Tibial artery (tissue), 4 donors: ENCODE results near the gene ADAM33.

ENCODE experiments used
- DNase-seq, 2 donors: peaks; one replicate each; pipeline ENCODE4 v3.0.0-alpha.2; 2019
- H3K27ac ChIP-seq, 2 donors: fragments of 200-600 bp; sonication (generic) in 1 of 2; 1 replicate in 1 of 2; 2 replicates in 1 of 2; pipeline ENCODE4 v1.5.1; 2018 to 2019; ENCODE audit warnings: mild to moderate bottlenecking in 1 of 2
- H3K27me3 ChIP-seq, 2 donors: fragments of 200-600 bp; sonication (generic) in 1 of 2; one replicate each; pipeline versions ENCODE4 v1.5.1 to v1.6.0; 2016 to 2019
- H3K36me3 ChIP-seq, 3 donors: fragments of 200-600 bp; sonication (generic) in 2 of 3; one replicate each; pipeline ENCODE4 v1.5.1; 2016 to 2019; ENCODE audit warnings: mild to moderate bottlenecking in 2 of 3
- H3K4me1 ChIP-seq, 4 donors: fragments of 200-600 bp; sonication (generic) in 2 of 4; 1 replicate in 3 of 4; 2 replicates in 1 of 4; pipeline ENCODE4 v1.5.1; 2016 to 2019
- H3K4me3 ChIP-seq, 2 donors: fragments of 200-600 bp; sonication (generic) in 1 of 2; 1 replicate in 1 of 2; 2 replicates in 1 of 2; pipeline ENCODE4 v1.5.1; 2018 to 2019; ENCODE audit warnings: mild to moderate bottlenecking in 2 of 2
- H3K9me3 ChIP-seq, 3 donors: fragments of 200-600 bp; sonication (generic) in 1 of 3; one replicate each; pipeline ENCODE4 v1.5.1; 2016 to 2019
- CTCF ChIP-seq, 2 experiments: fragments of 200-600 bp in 1 of 2; fragments of 450-650 bp in 1 of 2; IDR thresholded peaks; one replicate each; pipeline ENCODE4 v1.5.1; 2017 to 2019; ENCODE audit warnings: antibody characterized with exemption in 2 of 2, mild to moderate bottlenecking in 1 of 2, moderate library complexity in 1 of 2
- intact Hi-C: fragments of 100-400 bp; cut with DNase I; formaldehyde crosslinking; loops from one replicate; pipeline ENCODE4 v1.15.0; 2023; ENCODE audit warnings: low total_unique reads

The ADAM33 gene

DNA sequence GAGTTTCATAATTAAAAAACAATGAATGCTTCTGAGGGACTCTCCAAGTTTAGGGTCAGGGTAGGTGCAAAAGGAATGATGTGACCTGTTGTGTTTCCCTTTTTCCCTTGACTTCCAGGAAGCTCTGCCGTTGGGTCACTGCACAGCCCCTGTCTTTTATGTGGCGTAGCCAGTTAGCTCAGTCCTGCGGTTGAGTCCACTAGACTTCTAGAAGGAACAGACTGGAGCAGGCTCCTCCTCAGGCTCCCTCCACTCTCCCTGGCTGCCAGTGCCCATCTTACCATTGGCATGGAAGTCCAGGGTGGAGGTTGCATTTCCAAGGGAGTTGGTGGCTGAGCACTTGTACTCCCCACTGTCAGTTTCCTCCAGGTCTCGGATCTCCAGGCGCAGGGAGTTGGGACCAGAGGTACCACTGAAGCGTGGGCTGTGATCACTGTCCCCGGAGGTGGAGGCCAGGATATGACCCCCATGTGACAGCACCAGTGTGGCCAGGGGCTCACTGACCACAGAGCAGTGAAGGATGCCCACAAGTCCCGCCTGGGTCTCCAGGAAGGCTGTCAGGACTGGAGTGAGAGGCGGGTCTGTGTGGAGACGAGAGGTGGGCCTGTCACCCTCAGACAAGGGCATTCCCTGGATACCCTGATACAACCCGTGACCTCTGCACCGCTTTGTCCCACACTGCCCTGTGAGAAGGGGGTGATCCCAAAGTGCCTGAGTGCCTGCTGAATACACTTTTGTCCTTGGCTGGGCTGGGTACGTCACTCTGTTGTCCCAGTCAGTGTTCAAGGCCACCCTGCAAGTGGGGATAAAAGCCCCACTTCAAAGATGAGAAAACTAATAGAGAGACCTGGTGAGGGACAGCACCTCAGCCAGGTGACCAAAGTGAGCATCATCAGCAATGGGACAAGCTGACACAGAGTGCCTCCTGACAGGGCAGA, 19.5 kb upstream of the ADAM33 start:
- H3K4me1 ChIP-seq: peaks cover 0 to under 1% (median 0%) of the 10 kb centered on the region in 4 donors
- no peaks in the 10 kb centered on the region for H3K36me3 ChIP-seq
- H3K9me3 ChIP-seq: peaks cover 0 to 7% (median 5%) of the 10 kb centered on the region in 3 donors
- intact Hi-C loops: no loop called here
- H3K4me3 ChIP-seq: no peak overlapping the region
- no peak for TF ChIP-seq CTCF (IDR thresholded peaks at IDR 0.05)
- H3K27me3 ChIP-seq: no peaks in the 10 kb centered on the region
- no peak for DNase-seq
- no peak overlapping the region for H3K27ac ChIP-seq

DNA sequence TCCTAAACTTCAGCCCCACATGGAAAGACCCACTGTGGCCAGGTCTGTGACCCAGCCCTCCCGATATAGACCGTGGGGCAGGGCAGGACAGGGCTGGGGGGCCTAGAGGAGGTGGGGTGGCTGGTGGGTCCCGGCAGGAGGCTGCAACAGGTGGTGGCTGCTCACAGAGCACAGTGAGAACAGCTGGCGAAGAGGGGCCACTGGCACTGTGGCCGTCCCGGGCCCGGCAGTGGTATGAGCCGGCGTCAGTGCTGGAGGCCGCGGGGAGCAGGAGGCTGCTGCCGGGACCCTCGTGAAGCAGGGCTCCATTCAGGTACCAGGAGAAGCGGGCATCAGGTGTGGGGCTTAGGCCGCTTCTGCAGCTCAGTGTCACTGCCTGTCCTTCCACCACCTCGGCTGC, 17.2 kb upstream of the ADAM33 start:
- Histone ChIP-seq H3K27ac (no peak overlapping the region), H3K27me3 (no peaks in the 10 kb centered on the region), H3K36me3 (no peaks in the 10 kb centered on the region), H3K9me3 (peaks cover 0 to 9% (median 7%) of the 10 kb centered on the region in 3 donors), H3K4me3 (no peak overlapping the region), H3K4me1 (no peaks in the 10 kb centered on the region)
- intact Hi-C loops: no loop called here
- TF ChIP-seq CTCF (IDR thresholded peaks at IDR 0.05): no peak
- DNase-seq: no peak

GRCh38 chr20:3698591-3699001, 16.8 kb upstream of the ADAM33 start:
- no peak for TF ChIP-seq CTCF (IDR thresholded peaks at IDR 0.05)
- no peaks in the 10 kb centered on the region for H3K27me3 ChIP-seq
- intact Hi-C loops: no loop called here
- DNase-seq: no peak
- no peak overlapping the region for H3K4me3 ChIP-seq
- peaks cover 0 to 9% (median 7%) of the 10 kb centered on the region in 3 donors for H3K9me3 ChIP-seq
- no peaks in the 10 kb centered on the region for H3K36me3 ChIP-seq
- no peak overlapping the region for H3K27ac ChIP-seq
- no peaks in the 10 kb centered on the region for H3K4me1 ChIP-seq

- no peaks in the 10 kb centered on the region for H3K36me3 ChIP-seq
- H3K4me1 ChIP-seq: no peaks in the 10 kb centered on the region
- H3K27me3 ChIP-seq: no peaks in the 10 kb centered on the region
- DNase-seq: no peak
- no peak overlapping the region for H3K4me3 ChIP-seq
- H3K9me3 ChIP-seq: peaks cover 0 to 9% (median 7%) of the 10 kb centered on the region in 3 donors
- intact Hi-C loops: no loop called here
- TF ChIP-seq CTCF (IDR thresholded peaks at IDR 0.05): no peak
- H3K27ac ChIP-seq: no peak overlapping the region
Measured at GRCh38 chr20:3697588-3698305, 15.9 kb upstream of the ADAM33 start.

DNA sequence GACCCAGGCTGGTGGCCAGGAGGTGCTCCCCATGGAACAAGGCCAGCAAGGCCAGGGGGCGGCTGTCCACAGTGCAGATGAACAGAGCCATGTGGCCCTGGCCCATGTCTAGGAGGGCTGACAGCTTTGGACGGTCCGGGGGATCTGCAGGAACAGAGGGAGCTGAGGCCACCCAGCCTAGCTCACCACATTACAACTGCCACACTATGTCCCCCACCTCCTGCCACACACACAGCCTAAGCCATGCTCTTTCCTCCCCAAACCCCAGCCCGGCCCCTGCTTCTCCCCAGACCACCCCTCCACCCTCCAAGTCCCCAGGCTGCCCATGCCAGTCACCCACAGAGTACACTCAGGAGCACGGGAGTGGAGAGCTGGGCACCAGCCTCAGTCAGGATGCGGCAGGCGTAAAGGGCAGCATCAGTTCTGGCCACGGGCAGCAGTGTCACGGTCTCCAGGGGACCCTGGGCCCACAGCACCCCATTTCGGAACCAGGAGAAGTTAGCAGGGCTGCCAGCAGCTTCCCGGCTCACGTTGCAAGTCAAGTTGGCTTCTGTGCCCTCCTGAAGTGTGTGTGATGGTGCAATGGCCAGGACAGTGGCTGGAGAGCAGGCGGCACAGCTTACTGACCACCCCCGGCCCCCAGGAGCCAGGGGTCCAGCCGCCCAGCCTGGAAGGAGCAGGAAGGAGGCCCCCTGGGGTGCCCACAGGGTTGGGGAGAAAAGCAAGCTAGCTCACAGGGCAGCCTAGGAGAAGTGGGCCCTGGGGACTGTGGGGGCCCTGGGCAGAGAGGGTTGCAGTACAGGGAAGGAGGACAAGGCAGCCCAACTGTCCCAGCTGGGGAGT, 15.2 kb upstream of the ADAM33 start:
- Histone ChIP-seq H3K4me1 (no peaks in the 10 kb centered on the region), H3K27me3 (no peaks in the 10 kb centered on the region), H3K36me3 (no peaks in the 10 kb centered on the region), H3K4me3 (no peak overlapping the region), H3K27ac (no peak overlapping the region), H3K9me3 (peaks cover 0 to 9% (median 7%) of the 10 kb centered on the region in 3 donors)
- DNase-seq: no peak
- TF ChIP-seq CTCF (IDR thresholded peaks at IDR 0.05): no peak
- intact Hi-C loops: no loop called here
